A549 (cell line): Measurements from ENCODE around the gene ADO. TPM values are rescaled to one million over a fixed set of nuclear protein-coding genes. Genes with fewer than 3 reads are reported as not detected.
A peak's percentile ranks its signal among the peaks of the same experiment; 100 is the strongest.

Experiments used
- ATAC-seq, 2 experiments: fragments of 200-7000 bp in 1 of 2; fragments of >200 bp in 1 of 2; cut with Nextera tagmentation in 1 of 2; cut with Tn5 transposase in 1 of 2; 3 replicates each; pipeline versions ENCODE4 v1.8.0 to v1.9.1; 2018 to 2020; ENCODE audit warnings: mild to moderate bottlenecking in 1 of 2, moderate library complexity in 1 of 2
- CTCF ChIA-PET: fragments of 300-600 bp; sonication (Branson Sonifier 250); formaldehyde crosslinking; extraction: SDS; loops from one replicate; lab custom pipeline; 2021; ENCODE audit warnings: antibody characterized with exemption, inconsistent platforms; lab: Yijun Ruan, JAX
- POLR2A ChIA-PET: fragments of 350-600 bp; formaldehyde crosslinking; extraction: SDS; loops from one replicate; lab custom pipeline; 2021; ENCODE audit warnings: antibody characterized with exemption, inconsistent platforms; lab: Yijun Ruan, JAX
- DNase-seq, 2 experiments: peaks; one replicate each; pipeline versions ENCODE4 v3.0.0 to v3.0.0-alpha.2; 2011 to 2016; ENCODE audit warnings: low read depth in 1 of 2, low spot score in 1 of 2
- FAIRE-seq: peaks from 2 replicates; lab custom pipeline; 2011; peaks lifted over from hg19 to GRCh38; lab: Jason Lieb, UNC
- H3K27ac ChIP-seq, 2 experiments: fragments of >200 bp; sonication (Bioruptor Twin); formaldehyde crosslinking; 3 replicates each; pipeline ENCODE4 v1.5.1; 2016 to 2017
- H3K4me1 ChIP-seq: fragments of >200 bp; sonication (Bioruptor Twin); formaldehyde crosslinking; 3 replicates; pipeline ENCODE4 v1.6.1; 2016
- H3K4me2 ChIP-seq: fragments of >200 bp; sonication (Bioruptor Twin); formaldehyde crosslinking; 3 replicates; pipeline ENCODE4 v1.6.1; 2016
- H3K4me3 ChIP-seq: fragments of >200 bp; sonication (Bioruptor Twin); formaldehyde crosslinking; 3 replicates; pipeline ENCODE4 v1.5.1; 2016
- H3K9me3 ChIP-seq: fragments of >200 bp; sonication (Bioruptor Twin); formaldehyde crosslinking; 3 replicates; pipeline ENCODE4 v1.6.1; 2016
- BCL3 ChIP-seq: fragments of >200 bp; sonication (Bioruptor Twin); formaldehyde crosslinking; IDR thresholded peaks from 3 replicates; pipeline ENCODE4 v1.6.1; 2016
- BHLHE40 ChIP-seq: IDR thresholded peaks from 2 replicates; pipeline ENCODE4 v1.6.1; 2012; ENCODE audit warnings: low read depth, low read length, inconsistent platforms
- CEBPB ChIP-seq, 2 experiments: fragments of >200 bp in 1 of 2; sonication (Bioruptor Twin) in 1 of 2; formaldehyde crosslinking in 1 of 2; IDR thresholded peaks; 2 replicates each; pipeline ENCODE4 v1.6.1; 2012 to 2016
- CHD2 ChIP-seq: fragments of 150-350 bp; IDR thresholded peaks from 2 replicates; pipeline ENCODE4 v1.6.1; 2014; ENCODE audit warnings: low read length; ENCODE audit not compliant: partially characterized antibody
- CHD4 ChIP-seq: fragments of 200-600 bp; sonication (generic); IDR thresholded peaks from 2 replicates; pipeline ENCODE4 v1.6.1; 2016; ENCODE audit warnings: antibody characterized with exemption, mild to moderate bottlenecking, borderline replicate concordance
- CTCF ChIP-seq: fragments of >200 bp; sonication (Bioruptor Twin); formaldehyde crosslinking; IDR thresholded peaks from 3 replicates; pipeline ENCODE4 v1.5.1; 2016
- FOSL2 ChIP-seq, 2 experiments: fragments of 450-650 bp in 1 of 2; fragments of >200 bp in 1 of 2; sonication (Bioruptor Twin) in 1 of 2; formaldehyde crosslinking; IDR thresholded peaks; 2 replicates each; pipeline versions ENCODE4 v1.5.0 to v1.6.1; 2016 to 2020; ENCODE audit warnings: mild to moderate bottlenecking in 1 of 2, moderate library complexity in 1 of 2
- HMGXB4 ChIP-seq: fragments of 250-450 bp; sonication (Bioruptor Pico); IDR thresholded peaks from 2 replicates; pipeline ENCODE4 v1.5.0; 2021; ENCODE audit warnings: mild to moderate bottlenecking, moderate library complexity, borderline replicate concordance
- HOXA7 ChIP-seq: fragments of 250-450 bp; sonication (Bioruptor Pico); IDR thresholded peaks from 2 replicates; pipeline ENCODE4 v1.5.0; 2020; ENCODE audit warnings: mild to moderate bottlenecking, moderate library complexity
- HOXB13 ChIP-seq: fragments of 250-450 bp; sonication (Bioruptor Pico); IDR thresholded peaks from 2 replicates; pipeline ENCODE4 v1.5.0; 2020; ENCODE audit warnings: low read depth, mild to moderate bottlenecking, moderate library complexity
- JUN ChIP-seq, 2 experiments: fragments of >200 bp; sonication (Bioruptor Twin); formaldehyde crosslinking; IDR thresholded peaks; 2 replicates in 1 of 2; 3 replicates in 1 of 2; pipeline ENCODE4 v1.6.1; 2016 to 2017
- KDM1A ChIP-seq: fragments of 200-600 bp; sonication (generic); IDR thresholded peaks from 2 replicates; pipeline ENCODE4 v1.6.1; 2016; ENCODE audit warnings: low read depth, mild to moderate bottlenecking
- MAX ChIP-seq: IDR thresholded peaks from 2 replicates; pipeline ENCODE4 v1.6.1; 2012
- MAZ ChIP-seq: fragments of 150-350 bp; IDR thresholded peaks from 2 replicates; pipeline ENCODE4 v1.6.1; 2014; ENCODE audit warnings: antibody characterized with exemption, low read depth, low read length, borderline replicate concordance
- MYC ChIP-seq: IDR thresholded peaks from 2 replicates; pipeline ENCODE4 v1.6.1; 2012; ENCODE audit warnings: mild to moderate bottlenecking, inconsistent platforms, low read length, improper control_type of control experiment, borderline replicate concordance
- NPAS2 ChIP-seq: fragments of 250-450 bp; sonication (Bioruptor Pico); IDR thresholded peaks from 2 replicates; pipeline ENCODE4 v1.8.0; 2022; ENCODE audit warnings: mild to moderate bottlenecking, moderate library complexity, borderline replicate concordance
- RCOR1 ChIP-seq: fragments of 150-350 bp; IDR thresholded peaks from 2 replicates; pipeline ENCODE4 v1.6.1; 2014; ENCODE audit warnings: antibody characterized with exemption, low read length, low read depth
- RFX5 ChIP-seq: fragments of 450-650 bp; IDR thresholded peaks from 2 replicates; pipeline ENCODE4 v1.7.1; 2014; ENCODE audit warnings: antibody characterized with exemption, mild to moderate bottlenecking, moderate library complexity
- RNF2 ChIP-seq: fragments of 200-600 bp; sonication (generic); IDR thresholded peaks from 2 replicates; pipeline ENCODE4 v1.6.1; 2016; ENCODE audit warnings: low read depth, mild to moderate bottlenecking, antibody characterized with exemption, moderate library complexity, borderline replicate concordance
- ZFP36 ChIP-seq: fragments of 450-650 bp; IDR thresholded peaks from 2 replicates; pipeline ENCODE4 v1.6.1; 2014; ENCODE audit warnings: borderline replicate concordance; ENCODE audit not compliant: partially characterized antibody
- WGBS: methylation state at CpG from one replicate; pipeline ENCODE4 v1.1.6; 2017; ENCODE audit errors: missing lambda C conversion rate; 5-methylcytosine and 5-hydroxymethylcytosine counted together
- polyA plus RNA-seq, 4 experiments: library from polyadenylated mRNA; depleted of rRNA in 3 of 4; stranded (reverse); fragments of >200 nt; fragmentation: RNase III in 1 of 4; extraction: RNeasy Plus Mini Kit Qiagen cat#74134 plus additional on column Dnase treatment in 1 of 4; gene quantifications; 2 replicates in 3 of 4; 3 replicates in 1 of 4; pipeline ENCODE4 v1.2.3, GENCODE V29; 2011 to 2017

ADO gene
- polyA plus RNA-seq, 2 of the 4 experiments (the other 2 are of a cell fraction): 18.8 to 23.2 TPM

- TF ChIP-seq BCL3: no peak
- 0 out of 3 replicates have a peak, but pooled peaks have one; percentile 7 for TF ChIP-seq CTCF
- no peak for ATAC-seq
Measured at GRCh38 chr10:62851442-62851841, 46.9 kb downstream of the ADO start.

GRCh38 chr10:62852961-62853702 lies 48.6 kb downstream of the ADO start:
- FAIRE-seq: no peak
- CTCF ChIA-PET: interaction anchor here (1.2 to 1.5 kb wide), 2 partner anchors 35 to 259 kb away, joined by 3 to 5 read pairs; no protein-coding TSS in a partner anchor
- ATAC-seq: no peak

More at GRCh38 chr10:62851442-62851841, 46.9 kb downstream of the ADO start:
- ChIA-PET POLR2A (no interaction called here), CTCF (interaction anchor here (0.7 kb wide), 1 partner anchor 34 kb away, joined by 3 read pairs; no protein-coding TSS in a partner anchor)
- 14% methylated on average over 2 of the region's 2 CpGs for WGBS
- H3K4me3 ChIP-seq: no peak overlapping the region
- H3K4me1 ChIP-seq: no peaks in the 10 kb centered on the region
- H3K27ac ChIP-seq: no peak overlapping the region
- peaks cover 10% of the 10 kb centered on the region; the same call in 1 of the 3 replicates for H3K9me3 ChIP-seq
- no peak for FAIRE-seq
- peak in 1 of 2 experiments; percentile 16 for DNase-seq
- no peak overlapping the region for H3K4me2 ChIP-seq

GRCh38 chr10:62853710-62854109 lies 49.2 kb downstream of the ADO start:
- Histone ChIP-seq H3K4me2 (no peak overlapping the region), H3K27ac (no peak overlapping the region), H3K9me3 (no peaks in the 10 kb centered on the region), H3K4me1 (no peaks in the 10 kb centered on the region), H3K4me3 (no peak overlapping the region)
- CTCF ChIA-PET: interaction anchor here (1.2 to 1.5 kb wide), 2 partner anchors 36 to 260 kb away, joined by 3 to 5 read pairs; no protein-coding TSS in a partner anchor
- 66% methylated on average over 5 of the region's 5 CpGs for WGBS
- DNase-seq (no peak), ATAC-seq (no peak), FAIRE-seq (no peak)
- POLR2A ChIA-PET: no interaction called here
- TF ChIP-seq RNF2 (no peak), KDM1A (no peak), RCOR1 (no peak), ZFP36 (no peak)

More at GRCh38 chr10:62852961-62853702, 48.6 kb downstream of the ADO start:
- H3K4me3 ChIP-seq: no peak overlapping the region
- H3K9me3 ChIP-seq: no peaks in the 10 kb centered on the region
- POLR2A ChIA-PET: no interaction called here
- H3K27ac ChIP-seq: no peak overlapping the region
- no peak for TF ChIP-seq CHD2
- TF ChIP-seq MYC: no peak
- no peaks in the 10 kb centered on the region for H3K4me1 ChIP-seq
- WGBS: 40% methylated on average over 6 of the region's 6 CpGs
- H3K4me2 ChIP-seq: no peak overlapping the region
- DNase-seq: no peak

- H3K4me1 ChIP-seq: no peaks in the 10 kb centered on the region
- 18% methylated on average over 4 of the region's 4 CpGs for WGBS
- DNase-seq (no peak), ATAC-seq (no peak)
- POLR2A ChIA-PET: no interaction called here
- H3K4me3 ChIP-seq: no peak overlapping the region
- no peak for TF ChIP-seq CEBPB (IDR thresholded peaks at IDR 0.05)
- TF ChIP-seq ZFP36: no peak
- TF ChIP-seq MAX: no peak
- TF ChIP-seq FOSL2 (IDR thresholded peaks at IDR 0.05): no peak
- TF ChIP-seq FOSL2 (CRISPR knock-in tag; IDR thresholded peaks at IDR 0.05): no peak
- no peak for TF ChIP-seq KDM1A
- TF ChIP-seq MAZ: no peak
- TF ChIP-seq BHLHE40: no peak
- TF ChIP-seq CHD4: no peak
- no peak for TF ChIP-seq HOXB13 (CRISPR knock-in tag)
- no peak for TF ChIP-seq RFX5
- no peak for TF ChIP-seq HOXA7 (CRISPR knock-in tag)
- no peak for TF ChIP-seq JUN (IDR thresholded peaks at IDR 0.05)
- TF ChIP-seq HMGXB4 (CRISPR knock-in tag): no peak
- no peak for TF ChIP-seq NPAS2 (CRISPR knock-in tag)
- TF ChIP-seq, all 56 proteins: peak for 0
- Histone ChIP-seq H3K9me3 (no peaks in the 10 kb centered on the region), H3K4me2 (no peak overlapping the region), H3K27ac (no peak overlapping the region)
- CTCF ChIA-PET: no interaction called here
- FAIRE-seq: no peak
Measured at GRCh38 chr10:62856021-62856420, 51.5 kb downstream of the ADO start.
